Upper lobe of right lung (tissue), 1 donor: ENCODE data around the gene JAG1. TPM values are rescaled to one million over a fixed set of nuclear protein-coding genes. Genes with fewer than 3 reads are reported as not detected.

Experiments
- ATAC-seq: fragments of 200-7000 bp; cut with Tn5 transposase; one replicate; pipeline ENCODE4 v1.9.1; 2020; ENCODE audit warnings: mild to moderate bottlenecking, moderate library complexity
- DNase-seq: peaks from one replicate; pipeline ENCODE4 v3.0.0-alpha.2; 2020
- H3K27ac ChIP-seq: fragments of 200-600 bp; one replicate; pipeline ENCODE4 v1.8.0; 2022
- H3K27me3 ChIP-seq: fragments of 200-600 bp; one replicate; pipeline ENCODE4 v1.8.0; 2022; ENCODE audit warnings: mild to moderate bottlenecking
- H3K36me3 ChIP-seq: fragments of 200-600 bp; one replicate; pipeline ENCODE4 v1.8.0; 2022
- H3K4me1 ChIP-seq: fragments of 200-600 bp; one replicate; pipeline ENCODE4 v1.8.0; 2022
- H3K4me3 ChIP-seq: fragments of 200-600 bp; one replicate; pipeline ENCODE4 v1.8.0; 2022; ENCODE audit warnings: mild to moderate bottlenecking
- H3K9me3 ChIP-seq: fragments of 200-600 bp; one replicate; pipeline ENCODE4 v1.8.0; 2022
- intact Hi-C: fragments of 100-400 bp; cut with DNase I; formaldehyde crosslinking; loops from one replicate; pipeline ENCODE4 v1.11.0; 2022
- total RNA-seq: library from RNA; stranded (reverse); fragmentation: NEBNext Ultra II Directional; extraction: Animal tissue kit (Norgen Biotek cat#: 25700); gene quantifications from one replicate; pipeline ENCODE4 v1.2.1, GENCODE V29; 2021
- TF ChIP-seq, protein P1 (sequence below): fragments of 200-600 bp; IDR thresholded peaks from one replicate; pipeline ENCODE4 v1.8.0; 2022; ENCODE audit warnings: antibody characterized with exemption
- donor health status: DM: no; HTN: yes; CAD: no; lungs with severe emphysema.

The JAG1 gene
- total RNA-seq, 1 donor from 2014 or later: 51.6 TPM

DNA sequence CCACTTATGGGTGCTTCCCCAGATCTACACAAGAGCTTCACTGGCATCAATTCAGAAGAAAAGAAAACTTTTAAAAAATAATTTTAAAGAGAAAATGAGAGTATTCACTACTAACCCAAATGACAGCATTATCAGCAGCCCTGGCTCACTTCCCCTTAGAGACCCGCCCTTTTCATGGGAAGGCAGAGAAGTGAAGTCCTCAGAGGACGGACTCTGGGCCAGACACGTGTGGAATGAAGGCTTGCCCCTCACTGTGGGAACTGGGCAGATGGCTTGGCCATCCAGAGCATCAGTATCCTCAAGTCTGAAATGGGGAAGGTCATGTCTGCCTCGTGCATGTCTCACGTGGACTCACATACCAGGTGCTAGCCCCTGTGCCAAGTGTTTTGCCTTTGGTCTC is 63.5 kb downstream of the JAG1 start:
- Histone ChIP-seq H3K4me3 (no peak overlapping the region), H3K27me3 (no peaks in the 10 kb centered on the region), H3K27ac (no peak overlapping the region), H3K36me3 (no peaks in the 10 kb centered on the region), H3K4me1 (peaks cover under 1% of the 10 kb centered on the region), H3K9me3 (no peaks in the 10 kb centered on the region)
- intact Hi-C loops: no loop called here
- DNase-seq: no peak
- ATAC-seq: no peak
- TF ChIP-seq, protein P1, sequence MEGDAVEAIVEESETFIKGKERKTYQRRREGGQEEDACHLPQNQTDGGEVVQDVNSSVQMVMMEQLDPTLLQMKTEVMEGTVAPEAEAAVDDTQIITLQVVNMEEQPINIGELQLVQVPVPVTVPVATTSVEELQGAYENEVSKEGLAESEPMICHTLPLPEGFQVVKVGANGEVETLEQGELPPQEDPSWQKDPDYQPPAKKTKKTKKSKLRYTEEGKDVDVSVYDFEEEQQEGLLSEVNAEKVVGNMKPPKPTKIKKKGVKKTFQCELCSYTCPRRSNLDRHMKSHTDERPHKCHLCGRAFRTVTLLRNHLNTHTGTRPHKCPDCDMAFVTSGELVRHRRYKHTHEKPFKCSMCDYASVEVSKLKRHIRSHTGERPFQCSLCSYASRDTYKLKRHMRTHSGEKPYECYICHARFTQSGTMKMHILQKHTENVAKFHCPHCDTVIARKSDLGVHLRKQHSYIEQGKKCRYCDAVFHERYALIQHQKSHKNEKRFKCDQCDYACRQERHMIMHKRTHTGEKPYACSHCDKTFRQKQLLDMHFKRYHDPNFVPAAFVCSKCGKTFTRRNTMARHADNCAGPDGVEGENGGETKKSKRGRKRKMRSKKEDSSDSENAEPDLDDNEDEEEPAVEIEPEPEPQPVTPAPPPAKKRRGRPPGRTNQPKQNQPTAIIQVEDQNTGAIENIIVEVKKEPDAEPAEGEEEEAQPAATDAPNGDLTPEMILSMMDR: no peak

DNA sequence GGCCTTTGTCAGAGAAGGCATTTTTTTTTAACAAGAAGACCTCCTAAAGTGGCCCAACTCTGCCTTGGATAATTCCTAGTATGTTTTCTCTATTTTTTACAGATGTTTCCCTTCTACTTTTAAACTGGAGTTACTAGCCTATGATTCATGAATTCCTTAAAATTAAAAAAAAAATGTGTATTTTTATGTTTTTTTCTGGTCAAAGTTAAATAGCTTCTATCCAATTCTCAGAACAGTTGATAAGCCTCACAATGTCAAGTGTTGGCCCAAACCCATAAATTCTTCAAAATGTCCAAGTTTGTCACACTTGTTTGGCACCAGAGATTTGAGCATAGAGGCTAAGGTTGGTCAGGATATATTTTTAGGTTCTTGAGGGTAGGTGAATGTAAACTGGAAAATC is 64.0 kb downstream of the JAG1 start:
- no peaks in the 10 kb centered on the region for H3K27me3 ChIP-seq
- ATAC-seq (no peak), DNase-seq (no peak)
- intact Hi-C loops: no loop called here
- H3K27ac ChIP-seq: peak overlapping the region; percentile 74
- H3K4me1 ChIP-seq: peaks cover 5% of the 10 kb centered on the region
- TF ChIP-seq, protein P1: no peak
- H3K4me3 ChIP-seq: no peak overlapping the region
- no peaks in the 10 kb centered on the region for H3K36me3 ChIP-seq
- H3K9me3 ChIP-seq: no peaks in the 10 kb centered on the region

DNA sequence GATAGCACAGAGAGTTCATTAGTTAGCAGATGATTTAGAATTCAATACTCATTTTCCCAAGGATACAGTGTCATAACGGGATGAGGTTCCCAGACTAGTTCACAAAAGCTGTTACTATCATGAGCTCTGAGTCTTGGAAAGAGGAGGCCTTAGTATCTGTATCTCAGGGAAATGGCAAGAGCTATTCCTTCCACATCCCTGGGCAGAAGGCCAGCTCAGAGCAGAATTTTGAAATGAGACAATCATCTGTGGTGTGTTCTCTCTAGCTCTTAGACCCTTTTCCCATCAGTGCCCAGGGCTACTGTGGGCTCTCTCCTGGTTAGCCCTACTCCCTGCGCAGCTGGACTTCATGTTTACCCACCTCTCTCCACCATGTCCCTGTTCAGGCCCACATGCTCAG is 64.5 kb downstream of the JAG1 start:
- TF ChIP-seq, protein P1: no peak
- ATAC-seq (no peak), DNase-seq (no peak)
- H3K4me1 ChIP-seq: peaks cover 10% of the 10 kb centered on the region
- intact Hi-C loops: no loop called here
- H3K4me3 ChIP-seq: no peak overlapping the region
- no peaks in the 10 kb centered on the region for H3K9me3 ChIP-seq
- no peaks in the 10 kb centered on the region for H3K36me3 ChIP-seq
- H3K27me3 ChIP-seq: no peaks in the 10 kb centered on the region
- peak overlapping the region; percentile 74 for H3K27ac ChIP-seq

DNA sequence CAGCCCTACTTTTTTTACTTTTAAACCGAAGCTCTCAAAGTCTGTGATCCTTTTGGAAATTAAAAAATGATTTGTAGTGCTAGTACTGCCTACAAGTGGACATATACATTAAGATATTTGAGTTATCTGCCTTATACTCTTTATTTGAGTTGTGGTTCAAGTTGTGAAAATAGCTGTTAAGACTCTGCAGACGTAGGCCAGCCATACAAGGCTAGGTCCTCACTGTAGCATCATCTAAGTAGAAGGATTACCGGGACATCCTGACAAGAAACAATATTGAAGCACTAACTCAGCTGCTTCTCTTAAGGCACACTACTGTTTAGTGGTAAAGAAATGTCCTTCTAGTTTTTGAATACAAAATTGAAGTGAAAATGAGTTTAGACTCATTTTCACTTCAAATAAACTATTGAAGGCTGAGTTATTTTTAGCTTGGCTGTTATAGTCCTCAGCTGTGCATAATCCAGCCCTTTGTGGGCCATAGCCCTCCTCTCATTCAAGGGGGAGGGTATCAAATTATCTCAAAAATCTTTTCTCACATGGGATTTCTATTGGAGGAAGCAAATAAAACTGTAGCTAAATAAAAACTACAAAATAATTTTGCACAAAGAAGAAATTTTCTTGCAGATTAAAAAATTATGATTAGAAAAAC is 68.1 kb downstream of the JAG1 start:
- intact Hi-C loops: no loop called here
- no peak overlapping the region for H3K4me3 ChIP-seq
- H3K9me3 ChIP-seq: no peaks in the 10 kb centered on the region
- TF ChIP-seq, protein P1: no peak
- no peaks in the 10 kb centered on the region for H3K27me3 ChIP-seq
- H3K36me3 ChIP-seq: no peaks in the 10 kb centered on the region
- DNase-seq: no peak
- no peak for ATAC-seq
- H3K4me1 ChIP-seq: peaks cover 19% of the 10 kb centered on the region
- peak overlapping the region; percentile 28 for H3K27ac ChIP-seq

DNA sequence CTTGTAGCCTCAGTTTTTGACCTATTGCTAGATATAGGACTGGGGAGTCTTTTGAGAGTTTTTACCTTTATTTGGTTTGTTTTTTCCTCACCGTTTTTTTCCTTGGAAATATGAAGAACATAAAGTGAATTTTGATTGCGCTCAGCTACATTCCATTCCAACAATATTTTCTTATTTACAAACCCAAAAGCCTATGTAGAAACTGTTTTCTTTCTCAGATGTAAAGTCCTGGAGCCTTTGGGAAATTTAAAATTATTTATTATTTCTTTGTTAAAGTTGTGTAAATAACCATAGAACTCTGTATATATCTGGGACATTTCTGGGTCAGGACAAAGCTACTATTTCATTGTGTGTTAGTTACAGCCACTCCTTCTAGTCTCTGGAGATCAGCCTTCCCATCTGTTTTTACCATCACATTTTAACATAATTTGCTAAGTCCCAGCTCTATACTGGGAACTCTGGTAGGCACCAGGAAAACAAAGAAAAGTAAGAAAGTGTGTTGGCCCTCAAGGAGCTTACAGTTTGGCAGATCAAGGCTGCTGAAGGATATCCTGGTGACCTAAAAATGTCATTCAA is 68.8 kb downstream of the JAG1 start:
- peak overlapping the region; percentile 28 for H3K27ac ChIP-seq
- no peak for ATAC-seq
- no peaks in the 10 kb centered on the region for H3K27me3 ChIP-seq

More for the DNA sequence above, 68.8 kb downstream of the JAG1 start:
- intact Hi-C loops: no loop called here
- Histone ChIP-seq H3K36me3 (no peaks in the 10 kb centered on the region), H3K4me1 (peaks cover 19% of the 10 kb centered on the region), H3K4me3 (no peak overlapping the region), H3K9me3 (no peaks in the 10 kb centered on the region)
- TF ChIP-seq, protein P1: no peak
- DNase-seq: no peak
